ENCODE measurements around the gene THTPA. TPM values are rescaled to one million over a fixed set of nuclear protein-coding genes. Genes with fewer than 3 reads are reported as not detected.

THTPA gene
- polyA plus RNA-seq, 3 donors, result 15.3 to 18.2 (median 17.0) TPM

DNA sequence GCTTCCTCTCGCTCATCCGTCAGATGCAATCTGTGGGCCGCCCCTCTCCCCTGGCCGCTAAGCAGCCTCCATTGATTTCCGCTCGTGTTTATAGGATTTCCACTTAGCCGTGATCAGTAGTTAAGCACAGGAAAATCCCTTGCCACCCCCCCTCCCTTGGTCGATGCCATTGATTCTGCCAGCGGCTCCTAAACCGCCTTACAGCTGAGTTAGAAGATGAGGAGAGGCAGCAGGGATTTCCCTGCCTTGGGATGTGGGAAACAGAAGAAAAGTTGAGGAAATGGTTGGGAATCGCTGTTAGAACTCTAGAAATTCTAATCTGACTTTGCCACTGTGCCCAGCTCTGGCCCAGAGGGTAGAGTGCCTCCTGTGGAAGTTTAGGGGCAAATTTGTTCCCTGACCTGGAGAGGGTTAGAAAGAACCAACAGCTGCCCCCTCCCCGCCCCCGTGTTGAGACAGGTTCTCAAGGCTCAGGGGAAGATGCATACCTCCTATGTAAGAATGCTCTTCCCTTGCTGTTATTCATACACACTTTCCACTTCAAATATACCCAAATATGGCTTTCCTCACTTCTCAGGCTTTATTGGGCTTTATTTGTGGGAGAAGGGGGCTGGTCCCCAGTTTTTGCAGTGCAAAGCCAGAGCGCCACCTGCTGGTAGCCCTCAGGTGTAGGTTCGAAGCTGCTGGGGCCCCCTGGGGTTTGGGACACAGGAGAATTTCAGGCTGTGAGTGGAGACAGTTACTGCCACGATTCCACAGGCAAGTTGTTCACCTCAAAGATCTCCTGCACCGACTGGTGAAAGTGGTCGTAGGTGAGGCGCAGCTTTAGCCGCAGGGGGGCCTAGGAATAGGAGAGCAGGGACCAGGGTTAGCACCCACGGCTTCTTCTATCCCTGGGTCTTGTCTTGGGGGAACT, 3.2 kb downstream of the THTPA start:
- Mint-ChIP-seq H3K9me3 (no peaks in the 10 kb centered on the region), H3K4me3 (no peak overlapping the region), H3K27me3 (ENCODE audit: low read depth in 3 of 3) (peaks cover 0 to 1% (median 0%) of the 10 kb centered on the region in 3 donors), H3K4me1 (peaks cover 34% of the 10 kb centered on the region), H3K27ac (peak overlapping the region in 4 of 7 donors; percentile 6 to 80 (median 26)), H3K36me3 (peaks cover 45 to 61% of the 10 kb centered on the region in 2 donors)
- H3K9me3 ChIP-seq (replicated peaks in 1 of 2; ENCODE audit: control insufficient read depth in 1 of 2, insufficient read depth in 1 of 2, low read length in 2 of 2), result no peaks in the 10 kb centered on the region
- H3K4me1 ChIP-seq (ENCODE audit: control insufficient read depth in 1 of 2, insufficient read depth in 2 of 2, low read length in 2 of 2), result peaks cover 26 to 36% of the 10 kb centered on the region in 2 donors
- DNase-seq, result peak; percentile 47 to 65 (median 56)
- intact Hi-C loops (cut with micrococcal nuclease), result no loop called here
- 86% methylated on average over 16 of the region's 21 CpGs for WGBS (ENCODE audit: insufficient coverage)
- no peak overlapping the region for H2AFZ ChIP-seq (ENCODE audit: insufficient read depth, low read depth, low read length, poor library complexity, severe bottlenecking)
- H3K79me2 ChIP-seq (ENCODE audit: insufficient read depth, low read length), result peaks cover 18% of the 10 kb centered on the region
- no peaks in the 10 kb centered on the region for H3K27me3 ChIP-seq (ENCODE audit: control insufficient read depth in 2 of 2, insufficient read depth in 2 of 2, low read length in 2 of 2)
- peaks cover 24% of the 10 kb centered on the region for H4K20me1 ChIP-seq (ENCODE audit: insufficient read depth, low read length)
- H3K36me3 ChIP-seq (replicated peaks in 1 of 2; ENCODE audit: control insufficient read depth in 1 of 2, insufficient read depth in 2 of 2, low read length in 2 of 2), result peaks cover 47 to 62% of the 10 kb centered on the region in 2 donors
- H3K9ac ChIP-seq (ENCODE audit: insufficient read depth, low read length, poor library complexity, severe bottlenecking), result no peak overlapping the region
- H3K27ac ChIP-seq (ENCODE audit: low read depth in 1 of 2, low read length in 2 of 2), result peak overlapping the region in 1 of 2 donors; percentile 32
- H3K4me2 ChIP-seq (replicated peaks; ENCODE audit: extremely low read depth, low read length, poor library complexity, severe bottlenecking), result no peak overlapping the region
- no peak overlapping the region for H3K4me3 ChIP-seq (replicated peaks in 1 of 3; ENCODE audit: low read depth in 2 of 3, low read length in 3 of 3)
- TF ChIP-seq, protein P1, sequence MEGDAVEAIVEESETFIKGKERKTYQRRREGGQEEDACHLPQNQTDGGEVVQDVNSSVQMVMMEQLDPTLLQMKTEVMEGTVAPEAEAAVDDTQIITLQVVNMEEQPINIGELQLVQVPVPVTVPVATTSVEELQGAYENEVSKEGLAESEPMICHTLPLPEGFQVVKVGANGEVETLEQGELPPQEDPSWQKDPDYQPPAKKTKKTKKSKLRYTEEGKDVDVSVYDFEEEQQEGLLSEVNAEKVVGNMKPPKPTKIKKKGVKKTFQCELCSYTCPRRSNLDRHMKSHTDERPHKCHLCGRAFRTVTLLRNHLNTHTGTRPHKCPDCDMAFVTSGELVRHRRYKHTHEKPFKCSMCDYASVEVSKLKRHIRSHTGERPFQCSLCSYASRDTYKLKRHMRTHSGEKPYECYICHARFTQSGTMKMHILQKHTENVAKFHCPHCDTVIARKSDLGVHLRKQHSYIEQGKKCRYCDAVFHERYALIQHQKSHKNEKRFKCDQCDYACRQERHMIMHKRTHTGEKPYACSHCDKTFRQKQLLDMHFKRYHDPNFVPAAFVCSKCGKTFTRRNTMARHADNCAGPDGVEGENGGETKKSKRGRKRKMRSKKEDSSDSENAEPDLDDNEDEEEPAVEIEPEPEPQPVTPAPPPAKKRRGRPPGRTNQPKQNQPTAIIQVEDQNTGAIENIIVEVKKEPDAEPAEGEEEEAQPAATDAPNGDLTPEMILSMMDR (IDR thresholded peaks at IDR 0.05), result peak; percentile 96

GRCh38 chr14:23559926-23560520, 4.0 kb downstream of the THTPA start:
- peaks cover 0 to 1% (median 0%) of the 10 kb centered on the region in 3 donors for H3K27me3 Mint-ChIP-seq (ENCODE audit: low read depth in 3 of 3)
- H3K4me3 Mint-ChIP-seq, result no peak overlapping the region
- peaks cover 53 to 68% of the 10 kb centered on the region in 2 donors for H3K36me3 Mint-ChIP-seq
- Histone ChIP-seq H3K9me3 (replicated peaks in 1 of 2; ENCODE audit: control insufficient read depth in 1 of 2, insufficient read depth in 1 of 2, low read length in 2 of 2) (no peaks in the 10 kb centered on the region), H4K20me1 (ENCODE audit: insufficient read depth, low read length) (peaks cover 24% of the 10 kb centered on the region), H3K27ac (ENCODE audit: low read depth in 1 of 2, low read length in 2 of 2) (peak overlapping the region in 1 of 2 donors; percentile 32), H3K79me2 (ENCODE audit: insufficient read depth, low read length) (peaks cover 18% of the 10 kb centered on the region), H3K4me3 (replicated peaks in 1 of 3; ENCODE audit: low read depth in 2 of 3, low read length in 3 of 3) (no peak overlapping the region), H3K27me3 (ENCODE audit: control insufficient read depth in 2 of 2, insufficient read depth in 2 of 2, low read length in 2 of 2) (no peaks in the 10 kb centered on the region), H3K4me2 (replicated peaks; ENCODE audit: extremely low read depth, low read length, poor library complexity, severe bottlenecking) (no peak overlapping the region), H3K36me3 (replicated peaks in 1 of 2; ENCODE audit: control insufficient read depth in 1 of 2, insufficient read depth in 2 of 2, low read length in 2 of 2) (peaks cover 54 to 70% of the 10 kb centered on the region in 2 donors), H3K4me1 (ENCODE audit: control insufficient read depth in 1 of 2, insufficient read depth in 2 of 2, low read length in 2 of 2) (peaks cover 26 to 36% of the 10 kb centered on the region in 2 donors), H3K9ac (ENCODE audit: insufficient read depth, low read length, poor library complexity, severe bottlenecking) (no peak overlapping the region), H2AFZ (ENCODE audit: insufficient read depth, low read depth, low read length, poor library complexity, severe bottlenecking) (no peak overlapping the region)
- TF ChIP-seq, protein P1 (IDR thresholded peaks at IDR 0.05), result no peak
- peak overlapping the region in 1 of 7 donors; percentile 71 for H3K27ac Mint-ChIP-seq
- no peak for DNase-seq
- H3K4me1 Mint-ChIP-seq, result peaks cover 34% of the 10 kb centered on the region
- WGBS (ENCODE audit: insufficient coverage), result 86% methylated on average over 2 of the region's 3 CpGs
- H3K9me3 Mint-ChIP-seq, result no peaks in the 10 kb centered on the region
- intact Hi-C loops (cut with micrococcal nuclease), result loop anchor here in 1 of 2 donors (5.0 to 10.0 kb wide), 2 partner anchors 83 to 235 kb away; partner anchors contain the start of gene PABPN1
